ENCODE results near the gene SERPINF2.

The SERPINF2 gene

GRCh38 chr17:1730326-1731193, 12.1 kb upstream of the SERPINF2 start:
- no peak overlapping the region for H4K5ac ChIP-seq (ENCODE audit: low read length)
- no peak for DNase-seq
- no peak overlapping the region for H3K27ac ChIP-seq (ENCODE audit: low read depth, low read length)
- H3K4ac ChIP-seq (ENCODE audit: low read depth, low read length): no peak overlapping the region
- no peaks in the 10 kb centered on the region for H3K4me1 ChIP-seq (ENCODE audit: control insufficient read depth, low read depth, low read length)
- no peak overlapping the region for H3K23ac ChIP-seq (ENCODE audit: low read length)
- no peak overlapping the region for H2AK5ac ChIP-seq (ENCODE audit: low read length)
- H2BK15ac ChIP-seq (replicated peaks; ENCODE audit: low read depth): no peak overlapping the region
- H3K4me3 ChIP-seq (ENCODE audit: low read length): no peak overlapping the region
- H3K4me2 ChIP-seq (ENCODE audit: low read length): no peak overlapping the region
- H2BK120ac ChIP-seq (ENCODE audit: low read depth, low read length): no peak overlapping the region
- H3K9ac ChIP-seq (ENCODE audit: low read length): no peak overlapping the region
- no peaks in the 10 kb centered on the region for H3K79me2 ChIP-seq (ENCODE audit: control insufficient read depth, insufficient read depth, low read length)
- no peak overlapping the region for H2BK5ac ChIP-seq (ENCODE audit: low read length)
- no peaks in the 10 kb centered on the region for H3K36me3 ChIP-seq (ENCODE audit: control insufficient read depth, insufficient read depth, low read length)
- H4K8ac ChIP-seq (ENCODE audit: low read depth, low read length): no peak overlapping the region
- H3K18ac ChIP-seq (ENCODE audit: low read length): no peak overlapping the region
- H3K56ac ChIP-seq (ENCODE audit: low read length): no peak overlapping the region
- WGBS (ENCODE audit: extremely low coverage, insufficient coverage, low lambda C conversion rate): no CpG with 5 or more reads among the region's 40 CpGs
- no peaks in the 10 kb centered on the region for H3K27me3 ChIP-seq (ENCODE audit: insufficient read depth, low read length, poor library complexity)
- no peaks in the 10 kb centered on the region for H3K79me1 ChIP-seq (ENCODE audit: low read length)

- Histone ChIP-seq H3K36me3 (ENCODE audit: control insufficient read depth, insufficient read depth, low read length) (no peaks in the 10 kb centered on the region), H3K56ac (ENCODE audit: low read length) (no peak overlapping the region), H2BK15ac (replicated peaks; ENCODE audit: low read depth) (no peak overlapping the region), H3K27ac (ENCODE audit: low read depth, low read length) (no peak overlapping the region), H3K18ac (ENCODE audit: low read length) (no peak overlapping the region), H2AK5ac (ENCODE audit: low read length) (no peak overlapping the region), H3K23ac (ENCODE audit: low read length) (no peak overlapping the region), H4K5ac (ENCODE audit: low read length) (no peak overlapping the region), H3K4me3 (ENCODE audit: low read length) (no peak overlapping the region), H3K79me2 (ENCODE audit: control insufficient read depth, insufficient read depth, low read length) (no peaks in the 10 kb centered on the region), H3K27me3 (ENCODE audit: insufficient read depth, low read length, poor library complexity) (no peaks in the 10 kb centered on the region), H2BK5ac (ENCODE audit: low read length) (no peak overlapping the region), H4K8ac (ENCODE audit: low read depth, low read length) (no peak overlapping the region), H3K4me1 (ENCODE audit: control insufficient read depth, low read depth, low read length) (no peaks in the 10 kb centered on the region), H2BK120ac (ENCODE audit: low read depth, low read length) (no peak overlapping the region), H3K4ac (ENCODE audit: low read depth, low read length) (no peak overlapping the region), H3K79me1 (ENCODE audit: low read length) (no peaks in the 10 kb centered on the region), H3K9ac (ENCODE audit: low read length) (no peak overlapping the region), H3K4me2 (ENCODE audit: low read length) (no peak overlapping the region)
- DNase-seq: no peak
- WGBS (ENCODE audit: extremely low coverage, insufficient coverage, low lambda C conversion rate): no CpG with 5 or more reads among the region's 10 CpGs
Observed at GRCh38 chr17:1731194-1731506, 11.5 kb upstream of the SERPINF2 start.

GRCh38 chr17:1732241-1732832, 10.3 kb upstream of the SERPINF2 start:
- no peaks in the 10 kb centered on the region for H3K79me2 ChIP-seq (ENCODE audit: control insufficient read depth, insufficient read depth, low read length)
- H3K18ac ChIP-seq (ENCODE audit: low read length): no peak overlapping the region
- WGBS (ENCODE audit: extremely low coverage, insufficient coverage, low lambda C conversion rate): no CpG with 5 or more reads among the region's 22 CpGs
- no peak overlapping the region for H2AK5ac ChIP-seq (ENCODE audit: low read length)
- no peak overlapping the region for H2BK120ac ChIP-seq (ENCODE audit: low read depth, low read length)
- H3K4me2 ChIP-seq (ENCODE audit: low read length): no peak overlapping the region
- H3K27ac ChIP-seq (ENCODE audit: low read depth, low read length): no peak overlapping the region
- no peak overlapping the region for H2BK15ac ChIP-seq (replicated peaks; ENCODE audit: low read depth)
- no peak overlapping the region for H3K4ac ChIP-seq (ENCODE audit: low read depth, low read length)
- no peak overlapping the region for H4K5ac ChIP-seq (ENCODE audit: low read length)
- no peak overlapping the region for H3K4me3 ChIP-seq (ENCODE audit: low read length)
- H3K56ac ChIP-seq (ENCODE audit: low read length): no peak overlapping the region
- no peak overlapping the region for H3K9ac ChIP-seq (ENCODE audit: low read length)
- H3K4me1 ChIP-seq (ENCODE audit: control insufficient read depth, low read depth, low read length): no peaks in the 10 kb centered on the region
- H4K8ac ChIP-seq (ENCODE audit: low read depth, low read length): no peak overlapping the region
- H3K27me3 ChIP-seq (ENCODE audit: insufficient read depth, low read length, poor library complexity): no peaks in the 10 kb centered on the region
- no peak for DNase-seq
- no peak overlapping the region for H3K23ac ChIP-seq (ENCODE audit: low read length)
- no peak overlapping the region for H2BK5ac ChIP-seq (ENCODE audit: low read length)
- peaks cover 1% of the 10 kb centered on the region for H3K36me3 ChIP-seq (ENCODE audit: control insufficient read depth, insufficient read depth, low read length)
- H3K79me1 ChIP-seq (ENCODE audit: low read length): no peaks in the 10 kb centered on the region

GRCh38 chr17:1732833-1733321, 9.8 kb upstream of the SERPINF2 start:
- Histone ChIP-seq H3K18ac (ENCODE audit: low read length) (no peak overlapping the region), H3K36me3 (ENCODE audit: control insufficient read depth, insufficient read depth, low read length) (peaks cover 1% of the 10 kb centered on the region), H3K9ac (ENCODE audit: low read length) (no peak overlapping the region), H3K56ac (ENCODE audit: low read length) (no peak overlapping the region), H2AK5ac (ENCODE audit: low read length) (no peak overlapping the region), H3K27me3 (ENCODE audit: insufficient read depth, low read length, poor library complexity) (no peaks in the 10 kb centered on the region), H4K8ac (ENCODE audit: low read depth, low read length) (no peak overlapping the region), H3K23ac (ENCODE audit: low read length) (no peak overlapping the region), H3K4me2 (ENCODE audit: low read length) (no peak overlapping the region), H2BK15ac (replicated peaks; ENCODE audit: low read depth) (no peak overlapping the region), H3K79me2 (ENCODE audit: control insufficient read depth, insufficient read depth, low read length) (no peaks in the 10 kb centered on the region), H3K27ac (ENCODE audit: low read depth, low read length) (no peak overlapping the region), H3K4me1 (ENCODE audit: control insufficient read depth, low read depth, low read length) (no peaks in the 10 kb centered on the region), H4K5ac (ENCODE audit: low read length) (no peak overlapping the region), H3K79me1 (ENCODE audit: low read length) (no peaks in the 10 kb centered on the region), H3K4me3 (ENCODE audit: low read length) (no peak overlapping the region), H2BK120ac (ENCODE audit: low read depth, low read length) (no peak overlapping the region), H3K4ac (ENCODE audit: low read depth, low read length) (no peak overlapping the region), H2BK5ac (ENCODE audit: low read length) (no peak overlapping the region)
- no CpG with 5 or more reads among the region's 11 CpGs for WGBS (ENCODE audit: extremely low coverage, insufficient coverage, low lambda C conversion rate)
- DNase-seq: no peak

GRCh38 chr17:1733759-1734158, 8.9 kb upstream of the SERPINF2 start:
- Histone ChIP-seq H3K36me3 (ENCODE audit: control insufficient read depth, insufficient read depth, low read length) (peaks cover 1% of the 10 kb centered on the region), H4K8ac (ENCODE audit: low read depth, low read length) (no peak overlapping the region), H3K27ac (ENCODE audit: low read depth, low read length) (no peak overlapping the region), H3K79me2 (ENCODE audit: control insufficient read depth, insufficient read depth, low read length) (no peaks in the 10 kb centered on the region), H4K5ac (ENCODE audit: low read length) (no peak overlapping the region), H3K9ac (ENCODE audit: low read length) (no peak overlapping the region), H2BK5ac (ENCODE audit: low read length) (no peak overlapping the region), H2AK5ac (ENCODE audit: low read length) (no peak overlapping the region), H3K27me3 (ENCODE audit: insufficient read depth, low read length, poor library complexity) (no peaks in the 10 kb centered on the region), H2BK15ac (replicated peaks; ENCODE audit: low read depth) (no peak overlapping the region), H3K4me2 (ENCODE audit: low read length) (no peak overlapping the region), H3K4me1 (ENCODE audit: control insufficient read depth, low read depth, low read length) (no peaks in the 10 kb centered on the region), H3K56ac (ENCODE audit: low read length) (no peak overlapping the region), H3K18ac (ENCODE audit: low read length) (no peak overlapping the region), H3K4me3 (ENCODE audit: low read length) (no peak overlapping the region), H3K4ac (ENCODE audit: low read depth, low read length) (no peak overlapping the region), H2BK120ac (ENCODE audit: low read depth, low read length) (no peak overlapping the region), H3K23ac (ENCODE audit: low read length) (no peak overlapping the region), H3K79me1 (ENCODE audit: low read length) (no peaks in the 10 kb centered on the region)
- no CpG with 5 or more reads among the region's 38 CpGs for WGBS (ENCODE audit: extremely low coverage, insufficient coverage, low lambda C conversion rate)
- DNase-seq: no peak

Data from mesendoderm (in vitro differentiated cells).